ENCODE results near the gene HEY2. TPM values are rescaled to one million over a fixed set of nuclear protein-coding genes. Genes with fewer than 3 reads are reported as not detected.

The HEY2 gene
- total and polyA plus RNA-seq, 4 donors: 10.3 to 28.3 (median 22.0) TPM

Other genes with a start within 250 kb of the HEY2 start
- 100 to 1,000 TPM in 1 of 2 donors, 10 to 100 TPM in 1; 39.6 to 113 TPM for gene NCOA7, start 41.3 kb downstream of the HEY2 start, total RNA-seq
- 10 to 100 TPM; 45.8 to 51.7 TPM for gene NCOA7, start 41.3 kb downstream of the HEY2 start, polyA plus RNA-seq (ENCODE audit: insufficient read length in 2 of 2)
- 10 to 100 TPM; 32.6 to 75.0 TPM for gene HINT3, start 207.1 kb downstream of the HEY2 start, total RNA-seq
- gene HINT3, start 207.1 kb downstream of the HEY2 start, polyA plus RNA-seq (ENCODE audit: insufficient read length in 2 of 2): 10 to 100 TPM; 46.3 to 70.4 TPM
- gene TRMT11, start 236.9 kb downstream of the HEY2 start, total RNA-seq: 10 to 100 TPM; 27.8 to 33.8 TPM
- gene TRMT11, start 236.9 kb downstream of the HEY2 start, polyA plus RNA-seq (ENCODE audit: insufficient read length in 2 of 2): 10 to 100 TPM; 20.4 to 23.8 TPM